GM19455 (cell line): ENCODE data around the gene KCNQ2.

Experiments used
- ATAC-seq: cut with Tn5 transposase; IDR thresholded peaks from one replicate; pipeline ENCODE4 v1.9.1; 2021; ENCODE audit not compliant: unreplicated experiment

Gene KCNQ2

GRCh38 chr20:63435552-63435951 is 36.9 kb downstream of the KCNQ2 start:
- ATAC-seq, result no peak

GRCh38 chr20:63434599-63435378 is 37.7 kb downstream of the KCNQ2 start:
- no peak for ATAC-seq

DNA sequence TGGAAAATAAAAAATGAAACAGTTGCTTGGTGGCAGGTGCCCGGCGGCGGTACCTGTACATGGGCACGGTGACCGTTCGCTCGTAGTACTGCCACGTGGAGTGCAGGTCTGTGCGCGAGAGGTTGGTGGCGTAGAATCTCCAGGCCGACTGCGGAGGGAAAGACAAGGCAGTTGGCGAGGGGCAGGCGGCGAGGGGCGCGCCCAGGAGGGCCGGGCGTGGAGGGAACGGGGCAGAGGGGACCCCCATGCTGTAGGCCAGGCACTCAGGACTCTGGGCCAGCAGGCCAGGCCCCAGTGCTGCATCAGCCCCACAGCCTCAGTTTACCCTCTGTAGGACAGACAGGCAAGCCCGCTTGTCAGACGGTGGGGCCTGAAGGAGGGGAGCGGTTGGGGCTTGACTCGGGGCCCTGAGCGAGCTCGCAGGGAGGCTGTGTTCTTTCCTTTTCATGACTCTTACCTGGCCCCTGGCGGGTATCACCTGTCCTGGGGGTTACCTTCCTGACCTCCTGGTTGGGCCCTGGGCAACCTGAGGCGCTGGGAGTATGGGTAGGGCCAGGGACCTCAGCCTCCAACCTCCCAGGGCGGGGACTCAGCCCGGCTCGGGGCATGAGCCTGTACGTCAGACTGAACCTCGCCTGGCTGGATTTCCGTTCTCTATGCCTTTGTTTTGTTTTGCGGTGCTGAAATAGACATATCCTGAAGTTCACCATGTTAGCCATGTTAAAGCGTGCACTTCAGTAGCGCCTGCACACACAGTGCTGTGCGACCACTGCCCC is 38.5 kb downstream of the KCNQ2 start:
- no peak for ATAC-seq

GRCh38 chr20:63433351-63433750 is 39.1 kb downstream of the KCNQ2 start:
- no peak for ATAC-seq

GRCh38 chr20:63432577-63433325 is 39.7 kb downstream of the KCNQ2 start:
- no peak for ATAC-seq

- ATAC-seq, result no peak
These were observed 40.5 kb downstream of the KCNQ2 start for GRCh38 chr20:63431944-63432343.

DNA sequence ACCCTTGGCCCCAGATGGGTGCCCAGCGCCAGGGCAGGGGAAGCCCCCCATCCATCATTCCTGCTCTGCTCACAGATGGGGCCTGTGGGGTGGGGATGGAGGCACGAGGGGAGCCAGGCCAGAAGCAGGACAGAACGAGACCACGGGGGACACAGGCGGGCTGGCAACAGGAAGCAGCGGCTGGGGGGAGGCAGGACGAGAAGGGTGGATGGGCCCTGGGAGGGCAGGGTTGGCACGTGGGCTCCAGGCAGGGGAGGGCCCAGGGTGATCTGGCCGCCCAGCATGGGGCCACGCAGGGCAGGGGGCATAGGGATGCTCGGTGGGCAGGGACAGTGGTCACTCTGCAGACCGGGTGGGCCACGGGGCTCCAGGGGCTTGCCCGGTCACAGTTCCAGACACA is 41.6 kb downstream of the KCNQ2 start:
- ATAC-seq, result no peak

- ATAC-seq, result no peak
These were observed 42.5 kb downstream of the KCNQ2 start for GRCh38 chr20:63429992-63430391.

DNA sequence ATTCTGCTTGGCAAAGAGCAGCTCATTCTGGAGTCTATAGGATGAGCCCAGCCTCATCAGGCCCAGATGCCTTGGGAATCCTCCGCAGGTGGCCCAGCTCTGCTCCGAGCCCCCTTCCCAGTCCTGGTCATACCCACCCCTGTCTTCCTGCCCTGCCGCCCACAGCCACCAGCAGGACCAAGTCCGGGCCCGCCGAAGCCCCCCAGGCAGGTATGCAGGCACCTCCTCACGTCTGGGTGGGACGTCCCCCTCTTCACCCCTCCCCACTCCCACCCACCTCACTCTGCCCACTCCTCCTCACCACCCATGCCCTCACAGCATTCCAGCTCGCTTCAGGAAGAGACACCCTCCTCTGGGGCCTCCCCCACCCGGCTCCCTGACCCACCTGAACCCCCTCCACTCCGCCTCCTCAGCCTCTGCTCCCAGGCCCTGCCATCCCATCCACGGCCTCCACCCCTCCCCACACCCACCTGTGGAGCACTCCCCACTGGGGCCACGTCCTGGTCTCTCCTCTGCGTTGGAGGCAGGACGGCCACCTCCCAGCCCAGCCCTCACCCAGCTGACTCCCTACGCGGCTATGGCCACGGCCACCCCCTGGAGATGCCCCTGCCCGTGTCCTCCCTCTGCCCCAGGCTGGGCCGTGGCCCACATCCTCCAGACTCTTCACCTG is 43.4 kb downstream of the KCNQ2 start:
- no peak for ATAC-seq

DNA sequence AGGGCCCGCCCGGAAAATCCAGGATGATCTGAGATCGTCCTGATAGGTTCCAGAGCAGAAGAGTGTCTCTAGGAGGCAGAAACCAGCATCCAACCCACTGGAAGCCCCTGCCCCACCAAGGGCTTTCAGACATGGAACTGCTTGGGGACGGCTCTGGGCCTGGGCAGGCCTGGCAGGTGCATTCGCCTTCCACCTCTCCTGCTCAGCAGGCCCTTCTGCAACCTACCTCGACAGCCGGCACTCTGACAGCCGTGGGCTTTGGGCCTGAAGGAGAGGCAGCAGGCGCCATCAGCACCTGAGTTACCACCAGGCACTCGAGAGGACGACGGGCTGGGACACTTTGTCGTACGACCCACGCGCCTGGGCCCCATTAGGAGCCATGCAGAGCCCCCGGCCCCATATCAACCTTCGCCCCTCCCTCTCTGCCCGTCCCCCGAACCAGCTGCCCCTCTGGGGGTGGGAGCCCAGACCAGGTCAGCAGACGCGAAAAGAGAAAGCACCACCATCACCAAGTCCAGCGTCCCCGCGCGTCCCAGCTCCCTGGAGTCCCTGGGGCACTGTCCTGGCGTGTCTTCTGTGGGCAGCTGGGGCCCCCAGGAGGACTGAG is 44.6 kb downstream of the KCNQ2 start:
- ATAC-seq, result no peak

DNA sequence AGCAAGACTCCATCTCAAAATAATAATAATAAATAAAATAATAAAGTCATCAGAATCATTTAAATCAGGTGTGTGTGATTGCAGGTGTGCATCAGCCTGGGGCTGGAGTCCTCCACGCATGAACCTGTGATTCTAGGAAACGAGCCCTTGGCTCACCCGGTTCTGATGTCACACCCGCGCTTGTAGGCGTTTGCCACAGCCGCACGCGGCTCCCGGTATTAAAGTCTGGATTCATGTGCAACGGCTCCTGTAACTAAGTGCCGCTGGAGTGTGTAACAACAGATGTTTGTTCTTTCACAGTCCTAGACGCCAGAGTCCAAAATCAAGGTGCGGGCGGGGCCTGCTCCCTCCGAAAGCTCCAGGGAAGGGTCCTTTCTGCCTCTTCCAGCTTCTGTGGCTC is 45.2 kb downstream of the KCNQ2 start:
- ATAC-seq, result no peak

DNA sequence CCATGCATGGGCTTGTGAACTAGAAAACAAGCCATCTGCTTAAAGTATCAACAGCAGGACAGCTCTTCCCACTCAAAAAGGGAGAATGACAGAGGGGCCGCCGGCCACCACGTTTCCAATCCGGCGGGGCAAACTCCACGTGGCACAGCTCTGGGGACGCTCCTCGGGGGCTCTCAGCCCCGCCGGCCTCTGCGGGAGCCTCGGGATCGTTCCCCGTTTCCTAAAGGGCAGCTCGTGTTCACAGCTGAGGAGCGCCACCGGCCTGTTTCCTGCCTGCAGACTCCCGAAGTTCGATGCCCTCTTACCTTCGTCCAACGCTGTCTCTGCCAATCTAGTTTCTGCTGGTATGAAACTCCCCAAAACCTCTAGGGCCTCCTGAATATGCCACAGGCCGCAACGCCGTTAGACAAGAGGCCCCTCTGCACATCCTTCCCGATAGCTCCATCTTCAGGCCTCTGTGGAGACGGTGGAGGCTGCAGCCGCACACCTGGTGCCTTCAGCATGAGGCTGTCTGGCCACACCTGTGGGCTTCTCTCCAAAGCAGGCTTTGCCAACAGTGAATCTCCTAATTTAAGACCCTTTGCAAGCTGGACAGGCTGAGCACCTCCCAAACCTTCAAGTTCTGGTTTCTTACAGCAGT is 46.5 kb downstream of the KCNQ2 start:
- no peak for ATAC-seq

- ATAC-seq, result no peak
These were observed 47.8 kb downstream of the KCNQ2 start for GRCh38 chr20:63424613-63425012.

DNA sequence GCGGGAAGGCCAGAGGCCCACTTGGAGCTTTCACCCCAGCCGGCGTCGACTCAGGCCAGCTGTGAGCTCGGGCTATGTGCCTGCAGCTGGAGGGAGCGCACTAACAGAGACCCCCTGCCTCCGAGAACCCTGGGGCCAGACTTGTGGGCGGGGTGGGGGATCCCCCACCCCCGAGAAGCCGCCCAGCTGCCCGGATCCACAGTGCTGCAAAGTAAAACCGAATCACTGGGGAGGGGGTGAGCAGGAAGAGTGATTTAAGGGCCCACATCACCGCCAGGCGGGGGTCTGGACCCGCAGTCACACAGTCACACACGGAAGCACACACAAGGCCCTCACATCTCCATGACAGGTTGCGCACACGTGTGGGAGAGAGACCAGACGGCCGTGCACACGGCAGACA is 48.7 kb downstream of the KCNQ2 start:
- ATAC-seq, result no peak

- no peak for ATAC-seq
These were observed 49.8 kb downstream of the KCNQ2 start for GRCh38 chr20:63422653-63423052.

DNA sequence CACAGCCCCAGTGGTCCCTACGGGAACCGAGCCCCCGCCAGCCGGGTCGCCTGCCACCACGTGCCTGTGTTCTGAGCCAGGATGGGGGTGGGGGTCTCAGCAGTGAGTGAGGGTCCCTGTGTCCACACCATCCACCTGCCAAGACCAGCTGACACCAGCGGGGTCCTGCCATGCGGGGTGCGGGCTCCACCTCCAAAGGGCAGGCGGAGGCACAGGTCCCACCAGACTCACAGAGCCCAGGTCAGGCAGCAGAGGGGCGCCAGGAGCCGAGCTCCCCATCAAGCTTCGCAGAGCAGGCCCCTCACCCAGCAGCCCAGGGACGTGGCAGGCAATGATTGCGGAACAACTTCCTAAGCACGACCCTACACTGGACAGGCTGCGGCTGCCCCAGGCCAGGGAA is 50.5 kb downstream of the KCNQ2 start:
- no peak for ATAC-seq

- no peak for ATAC-seq
These were observed 51.3 kb downstream of the KCNQ2 start for GRCh38 chr20:63421094-63421692.

- ATAC-seq, result no peak
These were observed 51.9 kb downstream of the KCNQ2 start for GRCh38 chr20:63420359-63421093.

DNA sequence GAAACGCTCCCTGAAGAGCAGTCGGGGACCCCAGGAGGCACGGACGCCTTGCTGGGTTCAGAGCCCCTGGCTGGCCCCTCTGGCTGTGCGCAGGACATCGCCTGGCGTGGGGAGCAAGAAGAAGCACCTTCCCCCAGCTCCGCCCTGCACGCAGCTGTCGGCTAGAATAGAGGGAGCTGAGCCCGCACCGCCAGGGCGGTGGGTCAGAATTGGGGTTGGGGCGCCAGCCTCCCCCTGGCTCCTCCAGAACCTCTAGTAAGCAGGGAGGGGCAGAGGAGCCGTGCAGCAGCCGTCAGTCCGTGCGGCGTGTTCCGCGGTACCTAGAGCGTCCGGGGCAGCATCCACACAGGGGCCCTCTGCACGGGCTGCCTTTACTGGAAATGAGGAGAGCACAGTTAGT is 53.2 kb downstream of the KCNQ2 start:
- ATAC-seq, result no peak
